ENCODE measurements around the gene EPB42. TPM values are rescaled to one million over a fixed set of nuclear protein-coding genes. Genes with fewer than 3 reads are reported as not detected.

Gene EPB42
- total RNA-seq, 1 experiment from 2014 or later = not detected

- POLR2A ChIA-PET = no interaction called here
- BruUV-seq (replicated peaks) = no TSS peak
- Histone ChIP-seq H3K9me2 (ENCODE audit: insufficient read depth) (no peaks in the 10 kb centered on the region), H3K36me3 (ENCODE audit: control insufficient read depth in 1 of 2, insufficient read depth in 2 of 2, low read length in 2 of 2) (no peaks in the 10 kb centered on the region), H3K9ac (ENCODE audit: low read length) (no peak overlapping the region), H3K4me3 (replicated peaks in 1 of 2; ENCODE audit: low read depth in 1 of 2, low read length in 2 of 2) (no peak overlapping the region), H3K4me2 (ENCODE audit: low read length) (no peak overlapping the region), H3K27me3 (ENCODE audit: insufficient read depth, low read length) (no peaks in the 10 kb centered on the region), H4K20me1 (ENCODE audit: insufficient read depth) (no peaks in the 10 kb centered on the region), H2AFZ (ENCODE audit: low read depth, low read length, poor library complexity, severe bottlenecking) (no peak overlapping the region), H3K79me2 (ENCODE audit: insufficient read depth, low read length) (no peaks in the 10 kb centered on the region), H3K27ac (ENCODE audit: low read depth, low read length) (no peak overlapping the region), H3K4me1 (ENCODE audit: control insufficient read depth in 1 of 2, insufficient read depth in 2 of 2, low read length in 2 of 2) (no peaks in the 10 kb centered on the region), H3K9me3 (ENCODE audit: control insufficient read depth in 1 of 2, insufficient read depth in 1 of 2, low read depth in 1 of 2, low read length in 2 of 2) (no peaks in the 10 kb centered on the region)
- ATAC-seq (no peak), DNase-seq (ENCODE audit: low read depth, low spot score) (no peak)
- intact Hi-C loops (cut with micrococcal nuclease) = no loop called here
- CTCF ChIA-PET = interaction anchor here (5.0 kb wide), 1 partner anchor 15 kb away, joined by 21 read pairs; no protein-coding TSS in a partner anchor
- TF ChIP-seq EGR1 (IDR thresholded peaks at IDR 0.05; ENCODE audit: low read depth) (no peak), YY1 (IDR thresholded peaks at IDR 0.05; ENCODE audit: extremely low read depth, insufficient replicate concordance, low read depth, low read length) (no peak), POLR2AphosphoS5 (IDR thresholded peaks at IDR 0.05; ENCODE audit: low read depth, low read length) (no peak), CTCF (IDR thresholded peaks at IDR 0.05 in 2 of 3, conservative IDR thresholded peaks at IDR 0.05 in 1 of 3; ENCODE audit: borderline replicate concordance in 1 of 3, insufficient read depth in 1 of 3, low read depth in 2 of 3, low read length in 2 of 3) (no peak), EZH2phosphoT487 (IDR thresholded peaks at IDR 0.05; ENCODE audit: borderline replicate concordance) (no peak), SP1 (IDR thresholded peaks at IDR 0.05; ENCODE audit: low read depth) (no peak), TCF7L2 (IDR thresholded peaks at IDR 0.05; ENCODE audit: borderline replicate concordance, extremely low read depth, insufficient read depth, insufficient read length) (no peak), ZFX (IDR thresholded peaks at IDR 0.05) (no peak)
- RAD21 ChIA-PET (ENCODE audit: low non-redundant PET in 1 of 2, low total read pairs in 2 of 2, uncharacterized antibody in 2 of 2, unreplicated experiment in 2 of 2) = no interaction called here
These were observed 10.0 kb downstream of the EPB42 start for GRCh38 chr15:43210807-43211206.

All from HCT116 (cell line).